NCI-H69 (cell line): Measurements from ENCODE around the gene SETD3.

Experiments
- DNase-seq: peaks from one replicate; lab custom pipeline; 2025; lab: John Stamatoyannopoulos, UW

Gene SETD3

DNA sequence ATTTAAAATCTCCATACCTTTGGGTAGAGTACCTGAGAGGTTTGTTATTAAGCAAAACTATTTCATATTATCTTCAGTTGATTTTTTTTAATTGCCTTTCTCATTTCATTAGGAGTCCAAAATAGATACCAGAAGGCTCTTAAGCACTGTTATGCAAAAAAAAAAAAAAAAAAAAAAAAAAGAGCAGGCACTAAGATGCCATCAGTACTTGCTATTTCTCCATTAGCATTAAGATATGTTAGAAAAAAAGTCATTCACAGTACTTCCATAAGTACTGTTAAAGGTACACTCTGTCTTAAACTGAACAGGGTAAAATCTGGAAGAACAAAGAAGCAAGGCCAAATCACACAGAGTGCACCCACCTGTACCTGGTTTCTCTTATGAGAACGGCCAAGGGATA is 57.2 kb downstream of the SETD3 start:
- no peak for DNase-seq

DNA sequence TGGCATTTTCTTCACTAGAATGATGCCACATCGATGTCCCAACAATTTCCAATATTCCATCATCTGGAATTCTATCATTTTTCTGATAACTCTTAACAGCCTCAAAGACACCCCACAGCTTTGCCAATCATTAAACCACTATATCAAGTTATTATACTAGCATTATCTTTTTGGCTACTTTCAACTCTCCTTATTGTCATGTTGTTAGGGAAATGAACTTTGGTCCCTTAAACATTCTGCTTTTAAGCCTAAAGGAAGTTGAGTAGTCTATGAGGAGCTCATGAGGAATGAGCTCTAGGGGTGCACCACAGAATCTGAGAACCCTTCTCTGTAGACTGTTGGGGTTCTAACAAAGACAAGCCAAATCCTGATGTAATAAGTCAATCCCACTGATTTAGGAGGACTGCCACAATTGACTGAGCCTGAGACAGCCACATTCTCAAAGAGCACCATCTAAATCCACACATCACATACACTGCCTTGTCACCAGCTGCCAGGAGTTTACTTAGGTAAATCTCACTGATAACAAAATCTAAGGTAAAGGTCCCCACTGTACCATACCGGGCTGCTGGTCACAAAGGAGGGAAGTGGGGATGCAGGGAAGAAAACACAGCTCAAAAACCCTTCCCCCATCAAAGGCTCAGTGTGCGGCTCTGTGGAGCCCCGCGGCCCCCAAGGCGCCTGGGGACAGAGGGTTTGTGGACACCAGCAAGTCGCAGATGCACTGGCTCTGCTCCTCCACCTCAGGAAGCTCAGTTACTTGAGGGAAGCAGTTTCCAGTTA is 58.2 kb downstream of the SETD3 start:
- no peak for DNase-seq

- DNase-seq: no peak
Measured at GRCh38 chr14:99420711-99421110, 59.9 kb downstream of the SETD3 start.

DNA sequence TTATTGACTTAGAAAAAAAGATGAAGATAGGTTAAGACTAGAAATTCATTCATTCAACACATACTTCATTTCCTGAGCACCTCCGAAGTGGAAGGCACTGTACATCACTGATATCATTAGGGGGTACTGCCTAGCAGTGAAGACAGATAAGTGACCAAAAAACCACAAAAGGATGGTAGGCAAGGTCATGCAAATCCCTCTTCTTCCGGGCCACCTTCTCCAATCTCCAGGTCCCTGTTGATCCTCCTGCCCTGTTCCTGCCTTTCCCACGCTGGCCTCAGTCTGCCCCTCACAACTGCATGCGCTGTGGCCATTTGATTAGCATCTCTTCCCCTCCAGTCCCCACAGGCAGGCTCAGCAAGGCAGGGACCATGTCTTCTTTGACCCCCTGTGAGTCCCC is 60.8 kb downstream of the SETD3 start:
- no peak for DNase-seq

- DNase-seq: no peak
Measured at GRCh38 chr14:99418242-99418641, 62.4 kb downstream of the SETD3 start.

DNA sequence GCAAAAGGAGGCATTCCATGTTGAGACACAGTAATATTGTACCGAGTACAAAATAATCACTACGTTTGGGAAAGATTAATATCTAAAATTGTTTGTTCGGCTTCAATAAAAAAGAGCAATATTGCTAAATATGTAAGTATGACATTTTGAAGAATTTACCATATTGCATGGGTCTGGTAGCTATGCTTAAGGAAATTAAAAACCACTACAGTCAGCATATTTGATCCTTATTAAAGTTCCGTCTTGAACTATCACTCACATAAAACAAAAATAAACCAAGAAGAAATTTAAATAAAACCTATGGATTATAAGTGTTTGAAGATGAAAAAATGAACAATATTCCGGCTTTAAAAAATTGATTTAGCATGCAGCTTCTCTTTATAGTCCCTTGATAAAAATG is 63.8 kb downstream of the SETD3 start:
- no peak for DNase-seq

- DNase-seq: peak; percentile 84
Measured at GRCh38 chr14:99415496-99416281, 65.0 kb downstream of the SETD3 start.

- no peak for DNase-seq
Measured at GRCh38 chr14:99413911-99414310, 66.7 kb downstream of the SETD3 start.

DNA sequence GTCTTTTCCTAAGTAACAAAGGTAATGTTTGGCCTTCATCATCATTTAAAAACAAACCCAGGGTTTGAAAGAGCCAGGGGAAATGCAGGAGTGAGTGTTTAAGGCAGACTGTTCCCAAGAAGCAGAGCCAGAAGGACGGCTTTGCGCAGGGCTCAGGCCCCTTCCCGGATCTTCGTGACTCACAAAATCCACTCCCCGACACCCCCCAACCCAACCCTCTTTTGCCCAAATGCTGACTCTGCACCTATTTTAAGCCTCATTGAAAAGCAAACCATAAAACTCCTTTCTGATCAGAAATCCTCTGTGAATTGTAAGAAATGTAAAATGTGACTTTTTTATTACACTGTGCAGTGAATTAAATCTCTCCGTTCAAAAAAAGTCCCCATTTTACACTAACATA is 67.5 kb downstream of the SETD3 start:
- DNase-seq: no peak

DNA sequence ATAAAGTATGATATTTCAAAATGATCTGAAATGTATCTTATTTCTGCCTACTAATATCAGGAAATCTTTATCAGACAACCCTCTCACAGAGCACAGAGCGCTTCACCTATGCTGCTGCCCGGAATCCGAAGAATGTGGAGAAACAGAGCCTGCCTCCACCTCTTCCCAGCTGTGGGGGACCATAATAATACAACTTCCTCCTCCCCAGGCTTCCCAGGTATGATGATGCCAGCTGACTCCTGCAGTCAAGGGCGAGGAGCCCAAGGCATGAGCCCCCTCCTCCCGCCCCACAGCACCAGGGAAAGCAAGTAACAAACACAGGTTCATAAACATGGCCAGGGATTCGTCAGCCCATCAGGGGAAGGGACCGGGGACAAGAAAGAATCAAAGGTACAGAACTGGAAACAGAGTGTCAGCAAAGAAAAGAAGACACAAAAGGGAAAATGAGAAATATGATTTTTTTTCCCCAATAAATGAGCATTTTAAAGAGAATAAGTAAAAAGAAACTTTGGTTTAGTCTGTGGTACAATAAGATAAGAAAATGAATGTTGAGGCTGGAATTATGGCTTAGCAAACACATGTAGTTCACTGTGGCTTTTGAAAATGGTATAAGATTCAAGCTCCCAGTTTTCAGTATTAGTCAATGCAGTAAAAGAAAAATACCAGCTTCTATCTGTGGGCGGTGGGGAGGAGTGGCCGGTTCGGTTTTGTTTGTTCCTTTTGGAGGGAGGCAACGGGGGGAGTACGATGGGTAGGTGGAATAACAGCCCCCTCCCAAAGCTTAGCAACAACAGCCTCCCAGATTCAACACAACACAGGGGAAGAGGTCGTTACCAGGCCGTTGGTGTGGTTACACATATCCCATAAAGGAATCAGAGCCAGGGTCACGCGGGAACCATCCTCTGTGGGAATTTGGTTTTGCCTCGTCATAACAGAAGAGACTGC is 68.3 kb downstream of the SETD3 start:
- DNase-seq: no peak

DNA sequence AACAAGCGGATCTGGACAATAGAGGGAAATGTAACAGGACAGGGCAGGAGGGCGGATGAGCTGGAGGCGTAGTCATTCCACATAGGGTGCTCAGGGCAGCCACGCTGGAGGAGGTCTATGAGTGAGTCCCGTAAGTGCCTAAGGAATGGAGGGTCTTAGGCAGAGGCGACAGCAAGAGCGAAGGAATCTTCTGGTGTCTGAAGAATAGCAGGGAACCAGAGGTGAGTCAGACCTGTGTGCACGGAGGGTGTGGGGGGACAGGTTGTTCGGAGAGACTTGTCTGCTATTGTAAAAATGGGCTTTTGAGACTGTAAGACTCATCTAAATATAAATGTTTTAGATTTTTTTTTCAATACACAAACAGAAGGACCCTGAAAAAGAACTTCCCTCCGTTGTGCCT is 70.6 kb downstream of the SETD3 start:
- DNase-seq: no peak

DNA sequence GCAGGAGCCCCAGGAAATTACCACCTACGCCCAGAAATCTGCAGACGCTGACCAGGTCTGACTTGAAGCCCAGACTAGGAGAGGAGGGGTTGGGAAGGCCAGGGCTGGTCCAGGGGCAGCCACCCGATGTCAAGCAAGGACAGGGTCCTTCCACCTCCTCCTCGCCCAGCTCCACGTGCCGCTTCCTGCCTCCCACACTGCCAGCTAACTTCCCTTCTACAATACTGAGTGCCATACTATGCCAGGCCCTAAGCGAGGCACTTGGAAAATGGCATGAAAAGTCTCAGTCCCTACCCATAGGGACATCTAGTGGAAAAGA is 71.7 kb downstream of the SETD3 start:
- DNase-seq: no peak

GRCh38 chr14:99408286-99408970 is 72.2 kb downstream of the SETD3 start:
- DNase-seq: no peak

GRCh38 chr14:99407416-99407815 is 73.2 kb downstream of the SETD3 start:
- no peak for DNase-seq

- DNase-seq: no peak
Measured at GRCh38 chr14:99402950-99403349, 77.7 kb downstream of the SETD3 start.

- no peak for DNase-seq
Measured at GRCh38 chr14:99402285-99402648, 78.4 kb downstream of the SETD3 start.

GRCh38 chr14:99401621-99402284 is 78.9 kb downstream of the SETD3 start:
- no peak for DNase-seq

DNA sequence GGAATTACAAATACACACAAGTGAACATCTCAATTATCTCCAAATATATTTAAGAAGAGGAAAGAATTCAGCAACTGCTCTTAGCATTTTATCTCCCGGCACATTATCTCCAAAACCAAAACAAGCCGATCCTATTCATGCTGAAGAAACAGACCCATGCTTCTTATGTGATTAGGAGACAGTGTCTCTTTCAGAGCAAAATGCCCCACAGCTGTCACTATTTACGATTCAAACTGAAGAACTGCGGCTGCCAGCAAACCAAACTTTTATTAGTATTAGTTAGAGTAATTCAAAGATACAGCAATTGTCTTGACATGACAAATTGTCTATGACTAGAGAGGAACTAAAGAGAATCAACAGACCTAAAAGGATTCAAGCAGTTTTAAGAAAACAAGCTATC is 79.4 kb downstream of the SETD3 start:
- no peak for DNase-seq

GRCh38 chr14:99397698-99398097 is 83.0 kb downstream of the SETD3 start:
- no peak for DNase-seq

- no peak for DNase-seq
Measured at GRCh38 chr14:99395909-99396530, 84.6 kb downstream of the SETD3 start.

DNA sequence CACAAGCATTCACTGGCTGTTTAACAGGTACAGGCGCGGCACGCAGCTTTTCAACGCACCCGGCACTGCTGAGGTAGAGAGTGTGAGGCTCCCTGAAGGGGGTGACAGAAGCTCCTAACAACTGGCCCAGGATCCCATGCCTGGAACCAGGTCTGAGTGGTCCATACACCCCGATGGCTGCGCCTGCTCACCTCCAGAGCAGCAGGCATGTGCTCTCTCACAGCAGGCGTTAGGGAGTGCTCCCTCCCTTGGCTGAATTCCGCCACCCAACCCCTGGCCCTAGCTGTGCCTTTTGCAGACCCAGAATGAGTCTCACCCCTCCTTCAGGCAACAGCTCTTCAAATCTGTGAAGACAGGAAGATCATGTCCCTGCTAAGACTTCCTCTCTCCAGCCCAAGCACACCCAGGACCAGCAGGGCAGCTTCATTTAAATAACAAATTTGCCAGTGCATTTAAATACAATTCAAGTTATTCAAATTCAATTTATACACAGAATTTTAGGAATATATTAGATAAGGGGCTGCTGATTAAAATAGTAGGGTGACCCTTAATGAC is 86.0 kb downstream of the SETD3 start:
- DNase-seq: no peak
